HEK293T (cell line): Measurements from ENCODE around the gene TEX2.

Experiments used
- ELF4 ChIP-seq: fragments of 450-650 bp; IDR thresholded peaks from 2 replicates; pipeline ENCODE4 v1.6.1; 2017; ENCODE audit warnings: antibody characterized with exemption
- HDGF ChIP-seq: fragments of 450-650 bp; IDR thresholded peaks from 2 replicates; pipeline ENCODE4 v1.6.1; 2017; ENCODE audit warnings: antibody characterized with exemption, borderline replicate concordance
- TARDBP ChIP-seq: fragments of 450-650 bp; IDR thresholded peaks from 2 replicates; pipeline ENCODE4 v1.6.1; 2016
- ZNF384 ChIP-seq: fragments of 450-650 bp; IDR thresholded peaks from 2 replicates; pipeline ENCODE4 v1.6.1; 2016

DNA sequence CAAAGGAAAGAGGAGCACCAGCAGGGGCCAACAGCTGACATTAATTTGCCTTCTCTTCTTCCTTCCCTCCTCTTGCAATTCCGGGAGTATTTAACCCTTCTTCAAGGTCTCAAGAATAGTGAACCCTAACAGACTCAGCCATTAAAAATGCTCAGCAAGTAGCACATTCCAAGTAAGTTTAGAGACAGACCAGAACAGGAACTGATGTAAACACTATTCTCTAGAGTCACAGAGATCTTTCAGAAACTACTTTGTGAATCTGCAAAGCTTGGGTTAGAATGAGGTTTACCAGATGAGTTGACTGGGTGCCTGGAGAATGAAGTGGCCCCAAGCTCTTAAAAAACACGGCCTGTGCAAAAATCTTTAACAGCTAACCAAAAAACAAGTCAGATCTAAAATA, 50.9 kb downstream of the TEX2 start:
- TF ChIP-seq TARDBP = no peak
- no peak for TF ChIP-seq ELF4
- no peak for TF ChIP-seq HDGF
- TF ChIP-seq ZNF384 = no peak
